Measurements from ENCODE around the gene SLC17A4.

DNA sequence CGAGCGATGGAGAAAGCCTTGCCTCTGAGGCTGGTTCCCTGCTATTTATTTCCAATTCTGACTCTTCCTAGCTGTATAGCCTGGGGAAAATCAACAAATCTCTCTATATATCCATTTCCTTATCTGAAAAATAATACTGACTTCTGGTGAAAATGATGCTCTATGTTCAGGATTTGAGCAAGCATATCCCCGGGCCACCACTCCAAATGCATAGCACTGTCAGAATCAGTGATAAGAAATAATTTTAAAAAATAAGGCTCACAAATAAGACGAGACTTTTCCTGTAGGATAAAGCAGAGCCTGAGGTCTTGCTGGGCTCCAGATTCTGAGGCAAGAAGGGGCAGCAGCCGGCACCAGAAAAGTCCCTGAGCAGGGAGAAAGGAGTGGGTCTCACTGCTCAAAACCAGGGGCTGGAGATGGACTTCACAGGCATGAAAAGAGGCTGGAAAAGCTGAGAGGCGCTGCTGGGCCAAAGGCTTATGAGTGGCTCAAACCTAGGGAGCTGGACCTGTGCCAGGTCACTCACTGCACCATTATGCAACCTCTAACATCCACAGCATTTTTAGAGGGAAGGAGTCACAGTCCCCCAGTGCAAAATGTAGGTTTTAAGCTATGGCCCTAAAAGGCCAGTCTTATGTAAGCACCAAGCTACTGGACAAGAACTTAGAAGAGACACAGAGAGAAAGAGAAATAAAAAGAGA lies 48.1 kb upstream of the SLC17A4 start:
- TF ChIP-seq, protein P1, sequence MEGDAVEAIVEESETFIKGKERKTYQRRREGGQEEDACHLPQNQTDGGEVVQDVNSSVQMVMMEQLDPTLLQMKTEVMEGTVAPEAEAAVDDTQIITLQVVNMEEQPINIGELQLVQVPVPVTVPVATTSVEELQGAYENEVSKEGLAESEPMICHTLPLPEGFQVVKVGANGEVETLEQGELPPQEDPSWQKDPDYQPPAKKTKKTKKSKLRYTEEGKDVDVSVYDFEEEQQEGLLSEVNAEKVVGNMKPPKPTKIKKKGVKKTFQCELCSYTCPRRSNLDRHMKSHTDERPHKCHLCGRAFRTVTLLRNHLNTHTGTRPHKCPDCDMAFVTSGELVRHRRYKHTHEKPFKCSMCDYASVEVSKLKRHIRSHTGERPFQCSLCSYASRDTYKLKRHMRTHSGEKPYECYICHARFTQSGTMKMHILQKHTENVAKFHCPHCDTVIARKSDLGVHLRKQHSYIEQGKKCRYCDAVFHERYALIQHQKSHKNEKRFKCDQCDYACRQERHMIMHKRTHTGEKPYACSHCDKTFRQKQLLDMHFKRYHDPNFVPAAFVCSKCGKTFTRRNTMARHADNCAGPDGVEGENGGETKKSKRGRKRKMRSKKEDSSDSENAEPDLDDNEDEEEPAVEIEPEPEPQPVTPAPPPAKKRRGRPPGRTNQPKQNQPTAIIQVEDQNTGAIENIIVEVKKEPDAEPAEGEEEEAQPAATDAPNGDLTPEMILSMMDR (IDR thresholded peaks at IDR 0.05): no peak
- TF ChIP-seq POLR2A (IDR thresholded peaks at IDR 0.05): no peak
